ENCODE data around the gene NID2. TPM values are rescaled to one million over a fixed set of nuclear protein-coding genes. Genes with fewer than 3 reads are reported as not detected.

Gene NID2
- polyA plus RNA-seq, 2 donors = 2.9 to 3.1 TPM

- WGBS, 2 donors = 83 to 85% methylated on average over 2 of the region's 2 CpGs
- Histone ChIP-seq H3K27me3 (ENCODE audit: control insufficient read depth in 1 of 2, insufficient read depth in 2 of 2, low read length in 2 of 2) (peaks cover 0 to 6% of the 10 kb centered on the region in 2 donors), H3K4me1 (ENCODE audit: control insufficient read depth in 2 of 2, insufficient read depth in 2 of 2, low read length in 1 of 2) (peaks cover 9 to 11% of the 10 kb centered on the region in 2 donors), H3K9me3 (ENCODE audit: control insufficient read depth in 2 of 2, insufficient read depth in 1 of 2, low read depth in 1 of 2, low read length in 1 of 2) (no peaks in the 10 kb centered on the region), H3K4me3 (ENCODE audit: low read depth in 1 of 2, low read length in 2 of 2) (no peak overlapping the region), H3K27ac (ENCODE audit: low read depth in 2 of 2, low read length in 1 of 2) (no peak overlapping the region), H3K36me3 (ENCODE audit: control insufficient read depth in 2 of 2, insufficient read depth in 2 of 2, low read length in 1 of 2) (no peaks in the 10 kb centered on the region)
These were observed 3.5 kb upstream of the NID2 start for GRCh38 chr14:52072266-52072780.

- H3K27me3 ChIP-seq (ENCODE audit: control insufficient read depth in 1 of 2, insufficient read depth in 2 of 2, low read length in 2 of 2) = peaks cover 0 to 6% of the 10 kb centered on the region in 2 donors
- 37 to 38% methylated on average over 3 of the region's 3 CpGs for WGBS, 2 donors
- H3K9me3 ChIP-seq (ENCODE audit: control insufficient read depth in 2 of 2, insufficient read depth in 1 of 2, low read depth in 1 of 2, low read length in 1 of 2) = no peaks in the 10 kb centered on the region
- H3K36me3 ChIP-seq (ENCODE audit: control insufficient read depth in 2 of 2, insufficient read depth in 2 of 2, low read length in 1 of 2) = no peaks in the 10 kb centered on the region
- no peak overlapping the region for H3K27ac ChIP-seq (ENCODE audit: low read depth in 2 of 2, low read length in 1 of 2)
- no peak overlapping the region for H3K4me3 ChIP-seq (ENCODE audit: low read depth in 1 of 2, low read length in 2 of 2)
- peaks cover 9 to 11% of the 10 kb centered on the region in 2 donors for H3K4me1 ChIP-seq (ENCODE audit: control insufficient read depth in 2 of 2, insufficient read depth in 2 of 2, low read length in 1 of 2)
These were observed 2.8 kb upstream of the NID2 start for GRCh38 chr14:52071675-52072074.

- no peaks in the 10 kb centered on the region for H3K36me3 ChIP-seq (ENCODE audit: control insufficient read depth in 2 of 2, insufficient read depth in 2 of 2, low read length in 1 of 2)
- H3K27ac ChIP-seq (ENCODE audit: low read depth in 2 of 2, low read length in 1 of 2) = peak overlapping the region in 1 of 2 donors; percentile 72
- WGBS, 2 donors = 61 to 73% methylated on average over 3 of the region's 3 CpGs
- H3K9me3 ChIP-seq (ENCODE audit: control insufficient read depth in 2 of 2, insufficient read depth in 1 of 2, low read depth in 1 of 2, low read length in 1 of 2) = no peaks in the 10 kb centered on the region
- no peak overlapping the region for H3K4me3 ChIP-seq (ENCODE audit: low read depth in 1 of 2, low read length in 2 of 2)
- peaks cover 9 to 11% of the 10 kb centered on the region in 2 donors for H3K4me1 ChIP-seq (ENCODE audit: control insufficient read depth in 2 of 2, insufficient read depth in 2 of 2, low read length in 1 of 2)
- peaks cover 0 to 6% of the 10 kb centered on the region in 2 donors for H3K27me3 ChIP-seq (ENCODE audit: control insufficient read depth in 1 of 2, insufficient read depth in 2 of 2, low read length in 2 of 2)
These were observed 1.2 kb upstream of the NID2 start for GRCh38 chr14:52070051-52070431.

- Histone ChIP-seq H3K36me3 (ENCODE audit: control insufficient read depth in 2 of 2, insufficient read depth in 2 of 2, low read length in 1 of 2) (no peaks in the 10 kb centered on the region), H3K27me3 (ENCODE audit: control insufficient read depth in 1 of 2, insufficient read depth in 2 of 2, low read length in 2 of 2) (peaks cover 0 to 6% of the 10 kb centered on the region in 2 donors), H3K9me3 (ENCODE audit: control insufficient read depth in 2 of 2, insufficient read depth in 1 of 2, low read depth in 1 of 2, low read length in 1 of 2) (no peaks in the 10 kb centered on the region), H3K4me1 (ENCODE audit: control insufficient read depth in 2 of 2, insufficient read depth in 2 of 2, low read length in 1 of 2) (peaks cover 9 to 11% of the 10 kb centered on the region in 2 donors), H3K4me3 (ENCODE audit: low read depth in 1 of 2, low read length in 2 of 2) (peak overlapping the region; percentile 46 to 56), H3K27ac (ENCODE audit: low read depth in 2 of 2, low read length in 1 of 2) (peak overlapping the region; percentile 72)
- WGBS, 2 donors = 8 to 15% methylated on average over 52 to 54 of the region's 54 CpGs
These were observed 620 bp upstream of the NID2 start for GRCh38 chr14:52069307-52070050.

GRCh38 chr14:52067873-52068614 lies 815 bp downstream of the NID2 start:
- Histone ChIP-seq H3K27ac (ENCODE audit: low read depth in 2 of 2, low read length in 1 of 2) (peak overlapping the region; percentile 61 to 72), H3K9me3 (ENCODE audit: control insufficient read depth in 2 of 2, insufficient read depth in 1 of 2, low read depth in 1 of 2, low read length in 1 of 2) (no peaks in the 10 kb centered on the region), H3K27me3 (ENCODE audit: control insufficient read depth in 1 of 2, insufficient read depth in 2 of 2, low read length in 2 of 2) (peaks cover 0 to 6% of the 10 kb centered on the region in 2 donors), H3K36me3 (ENCODE audit: control insufficient read depth in 2 of 2, insufficient read depth in 2 of 2, low read length in 1 of 2) (no peaks in the 10 kb centered on the region), H3K4me3 (ENCODE audit: low read depth in 1 of 2, low read length in 2 of 2) (peak overlapping the region; percentile 46 to 56), H3K4me1 (ENCODE audit: control insufficient read depth in 2 of 2, insufficient read depth in 2 of 2, low read length in 1 of 2) (peaks cover 9 to 14% of the 10 kb centered on the region in 2 donors)
- 1 to 2% methylated on average over 49 of the region's 49 CpGs for WGBS, 2 donors

- peaks cover 12 to 13% of the 10 kb centered on the region in 2 donors for H3K4me1 ChIP-seq (ENCODE audit: control insufficient read depth in 2 of 2, insufficient read depth in 2 of 2, low read length in 1 of 2)
- no peaks in the 10 kb centered on the region for H3K36me3 ChIP-seq (ENCODE audit: control insufficient read depth in 2 of 2, insufficient read depth in 2 of 2, low read length in 1 of 2)
- H3K27ac ChIP-seq (ENCODE audit: low read depth in 2 of 2, low read length in 1 of 2) = no peak overlapping the region
- peaks cover 0 to 6% of the 10 kb centered on the region in 2 donors for H3K27me3 ChIP-seq (ENCODE audit: control insufficient read depth in 1 of 2, insufficient read depth in 2 of 2, low read length in 2 of 2)
- H3K4me3 ChIP-seq (ENCODE audit: low read depth in 1 of 2, low read length in 2 of 2) = no peak overlapping the region
- 94 to 98% methylated on average over 2 of the region's 2 CpGs for WGBS, 2 donors
- H3K9me3 ChIP-seq (ENCODE audit: control insufficient read depth in 2 of 2, insufficient read depth in 1 of 2, low read depth in 1 of 2, low read length in 1 of 2) = no peaks in the 10 kb centered on the region
These were observed 4.7 kb downstream of the NID2 start for GRCh38 chr14:52064174-52064573.

GRCh38 chr14:52063052-52063462 lies 5.8 kb downstream of the NID2 start:
- 23 to 35% methylated on average over 2 of the region's 2 CpGs for WGBS, 2 donors
- H3K4me1 ChIP-seq (ENCODE audit: control insufficient read depth in 2 of 2, insufficient read depth in 2 of 2, low read length in 1 of 2) = peaks cover 3 to 9% of the 10 kb centered on the region in 2 donors

GRCh38 chr14:52061890-52062289 lies 7.0 kb downstream of the NID2 start:
- peaks cover 3 to 4% of the 10 kb centered on the region in 2 donors for H3K4me1 ChIP-seq (ENCODE audit: control insufficient read depth in 2 of 2, insufficient read depth in 2 of 2, low read length in 1 of 2)
- H3K27me3 ChIP-seq (ENCODE audit: control insufficient read depth in 1 of 2, insufficient read depth in 2 of 2, low read length in 2 of 2) = no peaks in the 10 kb centered on the region
- H3K36me3 ChIP-seq (ENCODE audit: control insufficient read depth in 2 of 2, insufficient read depth in 2 of 2, low read length in 1 of 2) = no peaks in the 10 kb centered on the region
- no peak overlapping the region for H3K27ac ChIP-seq (ENCODE audit: low read depth in 2 of 2, low read length in 1 of 2)
- WGBS, 2 donors = 73 to 82% methylated on average over 1 of the region's 1 CpG
- H3K9me3 ChIP-seq (ENCODE audit: control insufficient read depth in 2 of 2, insufficient read depth in 1 of 2, low read depth in 1 of 2, low read length in 1 of 2) = no peaks in the 10 kb centered on the region
- H3K4me3 ChIP-seq (ENCODE audit: low read depth in 1 of 2, low read length in 2 of 2) = no peak overlapping the region

More at GRCh38 chr14:52063052-52063462, 5.8 kb downstream of the NID2 start:
- no peak overlapping the region for H3K27ac ChIP-seq (ENCODE audit: low read depth in 2 of 2, low read length in 1 of 2)
- H3K4me3 ChIP-seq (ENCODE audit: low read depth in 1 of 2, low read length in 2 of 2) = no peak overlapping the region
- H3K36me3 ChIP-seq (ENCODE audit: control insufficient read depth in 2 of 2, insufficient read depth in 2 of 2, low read length in 1 of 2) = no peaks in the 10 kb centered on the region
- peaks cover 0 to 6% of the 10 kb centered on the region in 2 donors for H3K27me3 ChIP-seq (ENCODE audit: control insufficient read depth in 1 of 2, insufficient read depth in 2 of 2, low read length in 2 of 2)
- no peaks in the 10 kb centered on the region for H3K9me3 ChIP-seq (ENCODE audit: control insufficient read depth in 2 of 2, insufficient read depth in 1 of 2, low read depth in 1 of 2, low read length in 1 of 2)

- no peaks in the 10 kb centered on the region for H3K27me3 ChIP-seq (ENCODE audit: control insufficient read depth in 1 of 2, insufficient read depth in 2 of 2, low read length in 2 of 2)
- no peaks in the 10 kb centered on the region for H3K9me3 ChIP-seq (ENCODE audit: control insufficient read depth in 2 of 2, insufficient read depth in 1 of 2, low read depth in 1 of 2, low read length in 1 of 2)
- no peaks in the 10 kb centered on the region for H3K36me3 ChIP-seq (ENCODE audit: control insufficient read depth in 2 of 2, insufficient read depth in 2 of 2, low read length in 1 of 2)
- H3K4me3 ChIP-seq (ENCODE audit: low read depth in 1 of 2, low read length in 2 of 2) = no peak overlapping the region
- H3K27ac ChIP-seq (ENCODE audit: low read depth in 2 of 2, low read length in 1 of 2) = peak overlapping the region in 1 of 2 donors; percentile 8
- 70 to 74% methylated on average over 5 of the region's 5 CpGs for WGBS, 2 donors
- H3K4me1 ChIP-seq (ENCODE audit: control insufficient read depth in 2 of 2, insufficient read depth in 2 of 2, low read length in 1 of 2) = peaks cover 3 to 4% of the 10 kb centered on the region in 2 donors
These were observed 7.5 kb downstream of the NID2 start for GRCh38 chr14:52061390-52061789.
